ENCODE measurements around the gene NRSN2. TPM values are rescaled to one million over a fixed set of nuclear protein-coding genes. Genes with fewer than 3 reads are reported as not detected.
"Not testable (repeated sequence)": the region's sequence is repeated elsewhere in the genome, so short reads cannot be mapped to it uniquely, and the experiment has no call there.

NRSN2 gene
- total and polyA plus RNA-seq, 3 donors from 2014 or later, result 49.4 to 79.0 (median 62.4) TPM

GRCh38 chr20:334578-334977 is 12.3 kb upstream of the NRSN2 start:
- Histone ChIP-seq H3K27ac (no peak overlapping the region), H3K27me3 (no peaks in the 10 kb centered on the region), H3K36me3 (ENCODE audit: low read depth, missing control alignments) (no peaks in the 10 kb centered on the region), H3K4me3 (no peak overlapping the region), H3K4me1 (peaks cover 14% of the 10 kb centered on the region), H3K9me3 (no peaks in the 10 kb centered on the region)
- TF ChIP-seq CTCF (IDR thresholded peaks at IDR 0.05), result no peak
- no peak for TF ChIP-seq POLR2A (IDR thresholded peaks at IDR 0.05)
- WGBS, 2 donors, result 98% methylated on average over 7 to 8 of the region's 8 CpGs
- intact Hi-C loops (cut with DNase I; ENCODE audit: low total_unique reads), result no loop called here
- no peak for DNase-seq

GRCh38 chr20:336040-336439 is 10.9 kb upstream of the NRSN2 start:
- H3K27ac ChIP-seq; H3K36me3 ChIP-seq (ENCODE audit: low read depth, missing control alignments); H3K27me3 ChIP-seq; H3K9me3 ChIP-seq; H3K4me3 ChIP-seq; intact Hi-C loops (cut with DNase I; ENCODE audit: low total_unique reads); DNase-seq; H3K4me1 ChIP-seq: not testable (repeated sequence)
- 78 to 97% methylated on average over 1 of the region's 1 CpG for WGBS, 2 donors

GRCh38 chr20:341682-342081 is 5.2 kb upstream of the NRSN2 start:
- Histone ChIP-seq H3K4me3 (no peak overlapping the region), H3K4me1 (peaks cover 4% of the 10 kb centered on the region), H3K27me3 (no peaks in the 10 kb centered on the region), H3K9me3 (no peaks in the 10 kb centered on the region), H3K27ac (no peak overlapping the region), H3K36me3 (ENCODE audit: low read depth, missing control alignments) (no peaks in the 10 kb centered on the region)
- WGBS, 2 donors, result 81 to 88% methylated on average over 2 of the region's 2 CpGs
- DNase-seq, result no peak
- intact Hi-C loops (cut with DNase I; ENCODE audit: low total_unique reads), result no loop called here
- TF ChIP-seq CTCF (IDR thresholded peaks at IDR 0.05), result no peak
- no peak for TF ChIP-seq POLR2A (IDR thresholded peaks at IDR 0.05)

GRCh38 chr20:343107-343506 is 3.8 kb upstream of the NRSN2 start:
- DNase-seq, result no peak
- Histone ChIP-seq H3K4me3 (no peak overlapping the region), H3K36me3 (ENCODE audit: low read depth, missing control alignments) (no peaks in the 10 kb centered on the region), H3K27ac (no peak overlapping the region), H3K27me3 (no peaks in the 10 kb centered on the region), H3K9me3 (no peaks in the 10 kb centered on the region), H3K4me1 (peaks cover 4% of the 10 kb centered on the region)
- intact Hi-C loops (cut with DNase I; ENCODE audit: low total_unique reads), result no loop called here
- no peak for TF ChIP-seq POLR2A (IDR thresholded peaks at IDR 0.05)
- TF ChIP-seq CTCF (IDR thresholded peaks at IDR 0.05), result no peak

GRCh38 chr20:346033-346639 is 775 bp upstream of the NRSN2 start:
- whole genome bisulfite sequencing, 2 donors, result 59 to 60% methylated on average over 9 of the region's 9 CpGs
- no peak for TF ChIP-seq POLR2A (IDR thresholded peaks at IDR 0.05)
- TF ChIP-seq CTCF (IDR thresholded peaks at IDR 0.05), result no peak
- peak overlapping the region; percentile 88 to 92 for H3K27ac ChIP-seq
- H3K9me3 ChIP-seq, result no peaks in the 10 kb centered on the region
- H3K36me3 ChIP-seq (ENCODE audit: low read depth, missing control alignments), result no peaks in the 10 kb centered on the region
- intact Hi-C loops (cut with DNase I; ENCODE audit: low total_unique reads), result no loop called here
- DNase-seq, result no peak
- H3K4me1 ChIP-seq, result peaks cover 10% of the 10 kb centered on the region
- peak overlapping the region; percentile 57 to 89 for H3K4me3 ChIP-seq
- no peaks in the 10 kb centered on the region for H3K27me3 ChIP-seq
